Measurements from ENCODE around the gene IRF9. TPM values are rescaled to one million over a fixed set of nuclear protein-coding genes. Genes with fewer than 3 reads are reported as not detected.
A peak's percentile ranks its signal among the peaks of the same experiment; 100 is the strongest.

IRF9 gene
- total and polyA plus RNA-seq, 2 of the 13 experiments (the other 11 are each of a cell fraction or from before 2014, with no cell fraction given): 14.9 to 49.7 TPM

DNA sequence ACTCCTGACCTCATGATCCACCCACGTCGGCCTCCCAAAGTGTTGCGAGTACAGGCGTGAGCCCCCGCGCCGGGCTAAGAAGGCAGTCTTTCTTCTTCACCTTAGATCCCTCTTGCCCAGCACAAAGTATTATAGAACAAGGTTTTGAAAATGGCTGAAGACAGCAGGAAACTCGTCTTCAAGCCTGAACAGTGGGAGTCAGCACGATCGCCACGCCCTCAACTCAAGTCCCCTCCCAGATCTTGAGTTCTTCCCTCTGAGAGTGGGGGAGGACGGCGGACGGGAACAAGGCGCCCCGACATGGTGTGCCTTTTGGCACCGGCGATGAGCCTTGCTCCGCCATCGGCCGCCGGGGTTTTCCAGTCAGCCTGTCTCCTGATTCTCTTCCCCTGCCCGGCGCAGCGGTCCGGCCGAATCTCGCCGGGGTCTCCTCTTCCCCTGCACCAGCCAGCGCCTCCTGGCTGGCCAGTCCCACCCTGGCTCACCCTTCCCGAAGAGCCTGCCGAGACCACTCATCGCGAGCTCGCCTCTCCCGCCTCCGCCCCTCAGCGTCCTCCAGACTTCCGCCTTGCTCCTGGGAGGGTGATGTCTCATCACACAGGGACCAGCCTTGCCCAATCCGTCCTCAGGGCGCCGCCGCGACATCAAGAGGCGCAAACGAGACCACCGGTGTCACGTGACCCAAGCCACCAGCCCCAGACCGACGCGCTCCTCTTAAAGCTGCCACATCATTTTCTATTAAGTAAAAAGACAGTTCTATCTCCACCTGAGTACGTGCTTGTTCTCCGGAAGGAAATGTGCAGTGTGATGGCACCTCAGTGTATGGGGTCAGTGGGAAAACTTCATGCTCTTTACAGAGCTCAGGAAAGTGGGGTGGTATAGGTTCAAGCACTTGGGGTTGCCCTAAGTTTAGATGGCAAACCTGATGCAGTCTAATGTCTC, 52.1 kb downstream of the IRF9 start, which contains the start of gene CHMP4A (continued):
- TF ChIP-seq, protein P1, sequence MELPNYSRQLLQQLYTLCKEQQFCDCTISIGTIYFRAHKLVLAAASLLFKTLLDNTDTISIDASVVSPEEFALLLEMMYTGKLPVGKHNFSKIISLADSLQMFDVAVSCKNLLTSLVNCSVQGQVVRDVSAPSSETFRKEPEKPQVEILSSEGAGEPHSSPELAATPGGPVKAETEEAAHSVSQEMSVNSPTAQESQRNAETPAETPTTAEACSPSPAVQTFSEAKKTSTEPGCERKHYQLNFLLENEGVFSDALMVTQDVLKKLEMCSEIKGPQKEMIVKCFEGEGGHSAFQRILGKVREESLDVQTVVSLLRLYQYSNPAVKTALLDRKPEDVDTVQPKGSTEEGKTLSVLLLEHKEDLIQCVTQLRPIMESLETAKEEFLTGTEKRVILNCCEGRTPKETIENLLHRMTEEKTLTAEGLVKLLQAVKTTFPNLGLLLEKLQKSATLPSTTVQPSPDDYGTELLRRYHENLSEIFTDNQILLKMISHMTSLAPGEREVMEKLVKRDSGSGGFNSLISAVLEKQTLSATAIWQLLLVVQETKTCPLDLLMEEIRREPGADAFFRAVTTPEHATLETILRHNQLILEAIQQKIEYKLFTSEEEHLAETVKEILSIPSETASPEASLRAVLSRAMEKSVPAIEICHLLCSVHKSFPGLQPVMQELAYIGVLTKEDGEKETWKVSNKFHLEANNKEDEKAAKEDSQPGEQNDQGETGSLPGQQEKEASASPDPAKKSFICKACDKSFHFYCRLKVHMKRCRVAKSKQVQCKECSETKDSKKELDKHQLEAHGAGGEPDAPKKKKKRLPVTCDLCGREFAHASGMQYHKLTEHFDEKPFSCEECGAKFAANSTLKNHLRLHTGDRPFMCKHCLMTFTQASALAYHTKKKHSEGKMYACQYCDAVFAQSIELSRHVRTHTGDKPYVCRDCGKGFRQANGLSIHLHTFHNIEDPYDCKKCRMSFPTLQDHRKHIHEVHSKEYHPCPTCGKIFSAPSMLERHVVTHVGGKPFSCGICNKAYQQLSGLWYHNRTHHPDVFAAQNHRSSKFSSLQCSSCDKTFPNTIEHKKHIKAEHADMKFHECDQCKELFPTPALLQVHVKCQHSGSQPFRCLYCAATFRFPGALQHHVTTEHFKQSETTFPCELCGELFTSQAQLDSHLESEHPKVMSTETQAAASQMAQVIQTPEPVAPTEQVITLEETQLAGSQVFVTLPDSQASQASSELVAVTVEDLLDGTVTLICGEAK (IDR thresholded peaks at IDR 0.05): no peak
- TF ChIP-seq, protein P1 (CRISPR knock-in tag; IDR thresholded peaks at IDR 0.05): peak; percentile 82
- TF ChIP-seq PRPF4 (IDR thresholded peaks at IDR 0.05; ENCODE audit: low read depth, low read length, poor library complexity, severe bottlenecking) (no peak), CAMTA2 (CRISPR knock-in tag; IDR thresholded peaks at IDR 0.05; ENCODE audit: borderline replicate concordance) (no peak; the same call in 1 of the 2 replicates), ZNF335 (CRISPR knock-in tag; IDR thresholded peaks at IDR 0.05) (peak; percentile 98), ELF1 (CRISPR knock-in tag; IDR thresholded peaks at IDR 0.05) (peak; percentile 100), HOXD1 (CRISPR knock-in tag; IDR thresholded peaks at IDR 0.05) (peak; percentile 87), GPN1 (CRISPR knock-in tag; IDR thresholded peaks at IDR 0.05; ENCODE audit: borderline replicate concordance) (no peak; the same call in 1 of the 2 replicates), KLF6 (CRISPR knock-in tag; IDR thresholded peaks at IDR 0.05) (peak; percentile 99), ZBTB42 (CRISPR knock-in tag; IDR thresholded peaks at IDR 0.05) (peak; percentile 95; the same call in 1 of the 2 replicates), ONECUT2 (CRISPR knock-in tag; IDR thresholded peaks at IDR 0.05) (peak; percentile 54; the same call in 1 of the 2 replicates), MTA3 (CRISPR knock-in tag; IDR thresholded peaks at IDR 0.05) (no peak), ZKSCAN5 (CRISPR knock-in tag; IDR thresholded peaks at IDR 0.05) (peak; percentile 82)
- TF ChIP-seq, protein P2, sequence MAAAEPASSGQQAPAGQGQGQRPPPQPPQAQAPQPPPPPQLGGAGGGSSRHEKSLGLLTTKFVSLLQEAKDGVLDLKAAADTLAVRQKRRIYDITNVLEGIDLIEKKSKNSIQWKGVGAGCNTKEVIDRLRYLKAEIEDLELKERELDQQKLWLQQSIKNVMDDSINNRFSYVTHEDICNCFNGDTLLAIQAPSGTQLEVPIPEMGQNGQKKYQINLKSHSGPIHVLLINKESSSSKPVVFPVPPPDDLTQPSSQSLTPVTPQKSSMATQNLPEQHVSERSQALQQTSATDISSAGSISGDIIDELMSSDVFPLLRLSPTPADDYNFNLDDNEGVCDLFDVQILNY (CRISPR knock-in tag; conservative IDR thresholded peaks at IDR 0.05): peak; percentile 85
- TF ChIP-seq, protein P3, sequence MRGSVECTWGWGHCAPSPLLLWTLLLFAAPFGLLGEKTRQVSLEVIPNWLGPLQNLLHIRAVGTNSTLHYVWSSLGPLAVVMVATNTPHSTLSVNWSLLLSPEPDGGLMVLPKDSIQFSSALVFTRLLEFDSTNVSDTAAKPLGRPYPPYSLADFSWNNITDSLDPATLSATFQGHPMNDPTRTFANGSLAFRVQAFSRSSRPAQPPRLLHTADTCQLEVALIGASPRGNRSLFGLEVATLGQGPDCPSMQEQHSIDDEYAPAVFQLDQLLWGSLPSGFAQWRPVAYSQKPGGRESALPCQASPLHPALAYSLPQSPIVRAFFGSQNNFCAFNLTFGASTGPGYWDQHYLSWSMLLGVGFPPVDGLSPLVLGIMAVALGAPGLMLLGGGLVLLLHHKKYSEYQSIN (CRISPR knock-in tag; IDR thresholded peaks at IDR 0.05; ENCODE audit: borderline replicate concordance): no peak
- TF ChIP-seq, protein P4, sequence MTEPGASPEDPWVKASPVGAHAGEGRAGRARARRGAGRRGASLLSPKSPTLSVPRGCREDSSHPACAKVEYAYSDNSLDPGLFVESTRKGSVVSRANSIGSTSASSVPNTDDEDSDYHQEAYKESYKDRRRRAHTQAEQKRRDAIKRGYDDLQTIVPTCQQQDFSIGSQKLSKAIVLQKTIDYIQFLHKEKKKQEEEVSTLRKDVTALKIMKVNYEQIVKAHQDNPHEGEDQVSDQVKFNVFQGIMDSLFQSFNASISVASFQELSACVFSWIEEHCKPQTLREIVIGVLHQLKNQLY (CRISPR knock-in tag; IDR thresholded peaks at IDR 0.05): peak; percentile 88
- TF ChIP-seq, protein P5, sequence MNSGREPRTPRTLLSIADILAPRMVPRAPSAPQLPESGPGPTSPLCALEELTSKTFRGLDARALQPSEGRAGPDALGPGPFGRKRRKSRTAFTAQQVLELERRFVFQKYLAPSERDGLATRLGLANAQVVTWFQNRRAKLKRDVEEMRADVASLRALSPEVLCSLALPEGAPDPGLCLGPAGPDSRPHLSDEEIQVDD (CRISPR knock-in tag; IDR thresholded peaks at IDR 0.05; ENCODE audit: borderline replicate concordance): peak; percentile 93

Data from HepG2 (cell line).